Epithelial cell of alveolus of lung (primary cell): ENCODE data around the gene MANEAL. TPM values are rescaled to one million over a fixed set of nuclear protein-coding genes. Genes with fewer than 3 reads are reported as not detected.

Experiments used
- total RNA-seq: library from RNA; depleted of rRNA; stranded (reverse); fragments of >200 nt; gene quantifications from 2 replicates; pipeline ENCODE4 v1.2.1, GENCODE V29; 2015

MANEAL gene, protein sequence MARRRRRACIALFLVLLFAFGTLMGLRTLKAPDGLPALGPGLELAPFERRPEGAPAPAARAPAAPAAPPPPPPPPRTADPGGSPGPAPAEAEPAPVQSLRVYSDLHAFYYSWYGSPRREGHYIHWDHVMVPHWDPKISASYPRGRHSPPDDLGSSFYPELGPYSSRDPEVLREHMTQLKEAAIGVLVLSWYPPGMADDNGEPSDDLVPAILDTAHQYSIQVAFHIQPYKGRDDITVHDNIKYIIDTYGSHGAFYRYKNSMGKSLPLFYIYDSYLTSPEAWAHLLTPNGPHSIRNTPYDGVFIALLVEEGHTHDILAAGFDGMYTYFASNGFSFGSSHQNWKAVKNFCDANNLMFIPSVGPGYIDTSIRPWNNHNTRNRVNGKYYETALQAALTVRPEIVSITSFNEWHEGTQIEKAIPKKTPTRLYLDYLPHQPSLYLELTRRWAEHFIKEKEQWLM
- not detected in 2 replicates for total RNA-seq

DNA sequence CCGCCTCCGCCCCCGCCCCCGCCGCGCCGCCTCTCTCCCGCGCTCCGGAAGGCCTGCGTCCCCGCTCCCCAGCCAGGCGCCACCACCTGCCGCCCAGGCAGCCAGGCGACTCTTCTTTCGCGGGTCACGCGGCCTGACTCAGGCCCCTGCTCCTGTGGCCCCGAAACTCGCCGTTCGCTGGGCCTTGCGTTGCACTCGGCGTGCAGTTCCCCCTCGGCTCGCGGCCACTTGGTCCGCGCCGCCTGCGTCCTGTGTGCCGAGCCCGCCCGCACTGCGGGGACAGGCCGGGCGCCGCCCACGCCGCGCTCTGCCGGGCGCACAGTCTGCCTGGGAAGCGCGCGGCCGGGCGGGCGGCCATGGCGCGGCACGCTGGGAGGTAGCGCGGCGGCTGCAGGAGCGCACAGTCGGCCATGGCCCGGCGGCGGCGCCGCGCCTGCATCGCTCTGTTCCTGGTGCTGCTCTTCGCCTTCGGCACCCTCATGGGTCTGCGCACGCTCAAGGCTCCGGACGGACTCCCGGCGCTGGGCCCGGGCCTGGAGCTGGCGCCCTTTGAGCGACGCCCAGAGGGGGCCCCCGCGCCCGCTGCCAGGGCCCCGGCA lies at the start of gene MANEAL:
Gene MANEAL (plus strand): TSS at position 75 of the 599 bp plus-strand sequence. CDS start 336 bp downstream, at position 411.

DNA sequence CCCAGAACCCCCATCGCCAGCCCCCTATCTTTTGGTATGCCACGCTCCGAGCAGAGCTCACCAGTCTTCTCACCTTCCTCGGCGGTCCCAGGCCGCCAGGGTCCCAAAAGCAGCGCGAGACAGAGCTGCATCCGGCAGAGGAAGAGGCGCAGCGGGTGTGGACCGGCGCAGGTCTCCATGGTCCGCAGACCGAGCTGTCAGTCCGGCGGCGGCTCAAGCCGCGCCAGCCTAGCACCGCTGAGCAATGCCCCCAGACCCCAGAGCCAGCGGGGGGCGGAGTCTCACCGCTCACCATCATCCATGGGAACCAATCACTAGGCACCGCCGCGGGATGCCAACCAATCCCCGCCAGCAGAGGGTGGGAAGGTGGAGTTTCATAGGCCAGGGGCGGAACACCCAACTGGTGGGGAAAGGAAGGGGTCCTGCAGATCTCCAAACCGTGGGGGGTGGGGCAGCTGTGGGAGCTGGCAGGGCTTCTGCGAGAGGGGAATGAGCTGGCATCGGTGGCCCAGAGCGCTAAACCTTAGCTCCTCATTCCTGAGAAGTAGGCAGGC lies 28.7 kb upstream of the MANEAL start, which contains the start of gene EPHA10:
Gene EPHA10 (minus strand): TSS at position 233 of the 554 bp plus-strand sequence. CDS start 54 bp downstream, at position 179.

DNA sequence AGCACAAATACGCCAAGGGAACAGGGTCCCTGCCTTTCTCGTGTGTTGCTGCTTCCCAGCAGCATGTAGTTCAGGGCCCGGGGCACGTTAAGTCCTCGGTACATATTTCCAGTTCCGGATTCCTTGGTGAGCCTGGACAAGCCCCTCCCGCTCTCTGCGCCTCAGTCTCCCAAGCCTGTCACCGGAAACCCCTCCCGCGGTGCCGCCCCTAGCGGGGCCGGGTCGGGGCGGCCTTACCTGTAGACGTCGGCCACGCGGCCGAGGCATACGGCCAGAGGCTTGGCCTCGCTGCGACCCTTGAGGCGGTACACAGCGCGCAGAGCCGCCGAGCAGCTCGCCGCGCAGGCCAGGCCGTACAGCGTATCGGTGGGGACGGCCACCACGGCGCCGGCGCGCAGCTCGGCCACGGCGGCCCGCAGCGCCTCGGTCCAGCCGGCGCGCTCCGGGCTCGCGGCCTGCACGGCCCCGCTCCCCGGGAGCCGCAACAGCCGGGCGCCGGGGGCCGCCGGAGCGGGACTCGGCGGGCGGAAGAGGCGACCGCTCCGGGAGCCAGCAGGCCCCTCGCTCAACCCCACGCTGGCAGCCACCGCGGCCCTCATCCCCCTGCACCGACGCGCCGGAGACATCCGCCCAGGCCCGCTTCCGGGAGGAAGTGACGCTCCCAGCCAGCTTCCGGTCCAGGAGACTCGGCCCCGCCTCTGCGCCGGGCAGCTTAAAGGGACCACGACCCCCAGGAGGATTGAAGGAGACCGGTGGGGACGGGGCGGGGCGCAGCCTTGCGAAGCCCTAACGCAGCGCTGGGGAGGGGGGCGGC lies 14.1 kb downstream of the MANEAL start, which contains the start of the genes C1orf122 and YRDC:
Gene C1orf122 (plus strand): TSS at position 236 of the 814 bp plus-strand sequence. CDS start 615 bp downstream, outside the sequence.
Gene YRDC (minus strand): TSS at position 654 of the 814 bp plus-strand sequence. CDS start 28 bp downstream, at position 626.

Other genes starting within 250 kb of the MANEAL start
- gene SNIP1, start 239.6 kb upstream of the MANEAL start, total RNA-seq, result 17.7 and 21.2 TPM in 2 replicates
- gene DNALI1, start 236.9 kb upstream of the MANEAL start, total RNA-seq, result 8.0 and 12.6 TPM in 2 replicates
- gene GNL2, start 197.9 kb upstream of the MANEAL start, total RNA-seq, result 23.2 and 40.1 TPM in 2 replicates
- under 0.01 and 0.08 TPM in 2 replicates for gene RSPO1, start 159.0 kb upstream of the MANEAL start, total RNA-seq
- gene CDCA8, start 101.3 kb upstream of the MANEAL start, total RNA-seq, result 6.2 and 17.8 TPM in 2 replicates
- gene EPHA10, start 28.7 kb upstream of the MANEAL start, total RNA-seq, result not detected in 2 replicates
- gene C1orf122, start 13.9 kb downstream of the MANEAL start, total RNA-seq, result 80.5 and 105 TPM in 2 replicates
- gene YRDC, start 14.4 kb downstream of the MANEAL start, total RNA-seq, result 18.0 and 24.0 TPM in 2 replicates
- 2.3 and 3.4 TPM in 2 replicates for gene MTF1, start 65.7 kb downstream of the MANEAL start, total RNA-seq
- gene INPP5B, start 153.2 kb downstream of the MANEAL start, total RNA-seq, result 15.0 and 19.2 TPM in 2 replicates
- gene SF3A3, start 196.2 kb downstream of the MANEAL start, total RNA-seq, result 44.2 and 58.6 TPM in 2 replicates
- gene FHL3, start 211.7 kb downstream of the MANEAL start, total RNA-seq, result 56.8 and 105 TPM in 2 replicates
- gene UTP11, start 218.9 kb downstream of the MANEAL start, total RNA-seq, result 47.3 and 56.9 TPM in 2 replicates